ENCODE data around the gene MYCBP2. TPM values are rescaled to one million over a fixed set of nuclear protein-coding genes. Genes with fewer than 3 reads are reported as not detected.

The MYCBP2 gene
- polyA plus RNA-seq, 2 of the 4 experiments (the other 2 are of a cell fraction): 15.8 to 37.8 TPM

DNA sequence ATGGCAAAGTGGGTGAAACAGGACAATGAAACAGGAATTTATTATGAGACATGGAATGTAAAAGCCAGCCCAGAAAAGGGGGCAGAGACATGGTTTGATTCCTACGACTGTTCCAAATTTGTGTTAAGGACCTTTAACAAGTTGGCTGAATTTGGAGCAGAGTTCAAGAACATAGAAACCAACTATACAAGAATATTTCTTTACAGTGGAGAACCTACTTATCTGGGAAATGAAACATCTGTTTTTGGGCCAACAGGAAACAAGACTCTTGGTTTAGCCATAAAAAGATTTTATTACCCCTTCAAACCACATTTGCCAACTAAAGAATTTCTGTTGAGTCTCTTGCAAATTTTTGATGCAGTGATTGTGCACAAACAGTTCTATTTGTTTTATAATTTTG lies 326.4 kb downstream of the MYCBP2 start:
- no peak overlapping the region for H3K27ac ChIP-seq
- FAIRE-seq (no peak), ATAC-seq (no peak), DNase-seq (ENCODE audit: low read depth in 1 of 2, low spot score in 1 of 2) (no peak)
- H3K4me1 ChIP-seq: 0 out of 3 replicates have a peak, but pooled peaks cover 2% of the 10 kb centered on the region
- CTCF ChIA-PET: no interaction called here
- no peak overlapping the region for H3K4me2 ChIP-seq
- H3K9me3 ChIP-seq: no peaks in the 10 kb centered on the region
- POLR2A ChIA-PET: no interaction called here
- no peak overlapping the region for H3K4me3 ChIP-seq
- WGBS (ENCODE audit: missing lambda C conversion rate): 95% methylated on average over 1 of the region's 1 CpG
- TF ChIP-seq POLR2AphosphoS2 (conservative IDR thresholded peaks at IDR 0.05; ENCODE audit: low read length) (no peak), GATA3 (IDR thresholded peaks at IDR 0.05; ENCODE audit: borderline replicate concordance) (no peak), RCOR1 (IDR thresholded peaks at IDR 0.05; ENCODE audit: low read depth, low read length) (no peak), HEYL (CRISPR knock-in tag; IDR thresholded peaks at IDR 0.05) (no peak), MAFK (IDR thresholded peaks at IDR 0.05; ENCODE audit: partially characterized antibody) (no peak), CBX2 (IDR thresholded peaks at IDR 0.05; ENCODE audit: borderline replicate concordance, low read depth) (no peak), NFE2L2 (conservative IDR thresholded peaks at IDR 0.05; ENCODE audit: low read length) (no peak), KDM5A (IDR thresholded peaks at IDR 0.05) (no peak), RFX5 (IDR thresholded peaks at IDR 0.05) (no peak), POLR2A (IDR thresholded peaks at IDR 0.05; ENCODE audit: low read length) (no peak), FOXS1 (CRISPR knock-in tag; IDR thresholded peaks at IDR 0.05) (no peak)

Other genes starting within 250 kb of the MYCBP2 start
- 1.0 and 1.4 TPM in 2 replicates for gene SCEL, start 208.6 kb upstream of the MYCBP2 start, polyA plus RNA-seq (2011; rRNA removed)
- 0.06 to 0.17 TPM (median 0.17 TPM) in 3 replicates for gene SCEL, start 208.6 kb upstream of the MYCBP2 start, polyA plus RNA-seq (2017; fragmentation: RNase III; extraction: RNeasy Plus Mini Kit Qiagen cat#74134 plus additional on column Dnase treatment)